Measurements from ENCODE around the gene FNIP1.

- no peak for TF ChIP-seq EZH2 (IDR thresholded peaks at IDR 0.05; ENCODE audit: insufficient read depth, low read length)
- TF ChIP-seq, protein P1, sequence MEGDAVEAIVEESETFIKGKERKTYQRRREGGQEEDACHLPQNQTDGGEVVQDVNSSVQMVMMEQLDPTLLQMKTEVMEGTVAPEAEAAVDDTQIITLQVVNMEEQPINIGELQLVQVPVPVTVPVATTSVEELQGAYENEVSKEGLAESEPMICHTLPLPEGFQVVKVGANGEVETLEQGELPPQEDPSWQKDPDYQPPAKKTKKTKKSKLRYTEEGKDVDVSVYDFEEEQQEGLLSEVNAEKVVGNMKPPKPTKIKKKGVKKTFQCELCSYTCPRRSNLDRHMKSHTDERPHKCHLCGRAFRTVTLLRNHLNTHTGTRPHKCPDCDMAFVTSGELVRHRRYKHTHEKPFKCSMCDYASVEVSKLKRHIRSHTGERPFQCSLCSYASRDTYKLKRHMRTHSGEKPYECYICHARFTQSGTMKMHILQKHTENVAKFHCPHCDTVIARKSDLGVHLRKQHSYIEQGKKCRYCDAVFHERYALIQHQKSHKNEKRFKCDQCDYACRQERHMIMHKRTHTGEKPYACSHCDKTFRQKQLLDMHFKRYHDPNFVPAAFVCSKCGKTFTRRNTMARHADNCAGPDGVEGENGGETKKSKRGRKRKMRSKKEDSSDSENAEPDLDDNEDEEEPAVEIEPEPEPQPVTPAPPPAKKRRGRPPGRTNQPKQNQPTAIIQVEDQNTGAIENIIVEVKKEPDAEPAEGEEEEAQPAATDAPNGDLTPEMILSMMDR (IDR thresholded peaks at IDR 0.05; ENCODE audit: insufficient read depth, low read depth, low read length) = no peak
These were observed 21.3 kb upstream of the FNIP1 start for GRCh38 chr5:131818001-131818724.

Data from astrocyte (in vitro differentiated cells and primary cell).